ENCODE data around the gene ANO6. TPM values are rescaled to one million over a fixed set of nuclear protein-coding genes. Genes with fewer than 3 reads are reported as not detected.
"Not testable (repeated sequence)": the region's sequence is repeated elsewhere in the genome, so short reads cannot be mapped to it uniquely, and the experiment has no call there.

Gene ANO6
- total RNA-seq, 2 experiments from 2014 or later = 18.2 to 18.9 TPM

- CTCF ChIA-PET = no interaction called here
- POLR2A ChIA-PET = no interaction called here
Observed at GRCh38 chr12:45357539-45358417, 141.9 kb downstream of the ANO6 start.

- CTCF ChIA-PET = no interaction called here
- POLR2A ChIA-PET = no interaction called here
Observed at GRCh38 chr12:45362291-45362690, 146.4 kb downstream of the ANO6 start.

GRCh38 chr12:45363903-45364302, 148.0 kb downstream of the ANO6 start:
- CTCF ChIA-PET = no interaction called here
- POLR2A ChIA-PET = no interaction called here

- ChIA-PET CTCF (no interaction called here), POLR2A (no interaction called here)
Observed at GRCh38 chr12:45368841-45369489, 153.1 kb downstream of the ANO6 start.

GRCh38 chr12:45377815-45378214, 161.9 kb downstream of the ANO6 start:
- CTCF ChIA-PET = no interaction called here
- POLR2A ChIA-PET = no interaction called here

- POLR2A ChIA-PET = no interaction called here
- CTCF ChIA-PET = no interaction called here
Observed at GRCh38 chr12:45379261-45379660, 163.4 kb downstream of the ANO6 start.

GRCh38 chr12:45381351-45381750, 165.5 kb downstream of the ANO6 start:
- ChIA-PET POLR2A (interaction anchor here (0.6 kb wide), 1 partner anchor 126 kb away, joined by 5 read pairs; no protein-coding TSS in a partner anchor), CTCF (no interaction called here)

- CTCF ChIA-PET = no interaction called here
Observed at GRCh38 chr12:45388545-45388944, 172.7 kb downstream of the ANO6 start.

GRCh38 chr12:45389426-45389825, 173.5 kb downstream of the ANO6 start:
- ChIA-PET CTCF (no interaction called here), POLR2A (no interaction called here)

More at GRCh38 chr12:45388545-45388944, 172.7 kb downstream of the ANO6 start:
- POLR2A ChIA-PET = no interaction called here

- POLR2A ChIA-PET, CTCF ChIA-PET: not testable (repeated sequence)
Observed at GRCh38 chr12:45397499-45397898, 181.6 kb downstream of the ANO6 start.

GRCh38 chr12:45398552-45398951, 182.7 kb downstream of the ANO6 start:
- CTCF ChIA-PET = no interaction called here
- POLR2A ChIA-PET = no interaction called here

GRCh38 chr12:45400991-45401390, 185.1 kb downstream of the ANO6 start:
- ChIA-PET POLR2A (no interaction called here), CTCF (no interaction called here)

- POLR2A ChIA-PET = no interaction called here
- CTCF ChIA-PET = no interaction called here
Observed at GRCh38 chr12:45402288-45402687, 186.4 kb downstream of the ANO6 start.

- ChIA-PET CTCF (no interaction called here), POLR2A (interaction anchor here (0.5 kb wide), 1 partner anchor 1382 kb away, joined by 3 read pairs; no protein-coding TSS in a partner anchor)
Observed at GRCh38 chr12:45406988-45407850, 191.3 kb downstream of the ANO6 start.

GRCh38 chr12:45407981-45408728, 192.3 kb downstream of the ANO6 start:
- ChIA-PET CTCF (no interaction called here), POLR2A (interaction anchor here (0.5 kb wide), 1 partner anchor 1381 kb away, joined by 3 read pairs; no protein-coding TSS in a partner anchor)

- ChIA-PET POLR2A (no interaction called here), CTCF (no interaction called here)
Observed at GRCh38 chr12:45408729-45409114, 192.8 kb downstream of the ANO6 start.

- CTCF ChIA-PET = no interaction called here
- POLR2A ChIA-PET = no interaction called here
Observed at GRCh38 chr12:45409966-45410365, 194.1 kb downstream of the ANO6 start.

GRCh38 chr12:45411626-45412025, 195.7 kb downstream of the ANO6 start:
- POLR2A ChIA-PET = no interaction called here
- CTCF ChIA-PET = no interaction called here

GRCh38 chr12:45415393-45415817, 199.5 kb downstream of the ANO6 start:
- ChIA-PET CTCF (no interaction called here), POLR2A (no interaction called here)

- POLR2A ChIA-PET = no interaction called here
Observed at GRCh38 chr12:45416126-45416525, 200.2 kb downstream of the ANO6 start.

More at GRCh38 chr12:45416126-45416525, 200.2 kb downstream of the ANO6 start:
- CTCF ChIA-PET = no interaction called here
